Mucosa of stomach (tissue), 1 donor: ENCODE measurements around the gene MCL1.
A peak's percentile ranks its signal among the peaks of the same experiment; 100 is the strongest.
"Not testable (repeated sequence)": the region's sequence is repeated elsewhere in the genome, so short reads cannot be mapped to it uniquely, and the experiment has no call there.

ENCODE experiments used
- H3K27me3 ChIP-seq: one replicate; pipeline ENCODE4 v1.7.0; 2013; ENCODE audit warnings: mild to moderate bottlenecking, low read length; ENCODE audit not compliant: control insufficient read depth, insufficient read depth
- H3K36me3 ChIP-seq: one replicate; pipeline ENCODE4 v1.7.0; 2013; ENCODE audit warnings: low read length; ENCODE audit not compliant: control insufficient read depth, insufficient read depth
- H3K4me1 ChIP-seq: one replicate; pipeline ENCODE4 v1.7.0; 2013; ENCODE audit warnings: mild to moderate bottlenecking, low read length; ENCODE audit not compliant: control insufficient read depth, insufficient read depth
- H3K4me3 ChIP-seq: one replicate; pipeline ENCODE4 v1.7.0; 2013; ENCODE audit warnings: low read length
- H3K9ac ChIP-seq: one replicate; pipeline ENCODE4 v1.7.0; 2013; ENCODE audit warnings: mild to moderate bottlenecking, low read length, moderate library complexity
- H3K9me3 ChIP-seq: one replicate; pipeline ENCODE4 v1.7.0; 2013; ENCODE audit warnings: mild to moderate bottlenecking, low read length, moderate library complexity; ENCODE audit not compliant: control insufficient read depth
- donor health status: Pancreatic carcinoma.

Gene MCL1

DNA sequence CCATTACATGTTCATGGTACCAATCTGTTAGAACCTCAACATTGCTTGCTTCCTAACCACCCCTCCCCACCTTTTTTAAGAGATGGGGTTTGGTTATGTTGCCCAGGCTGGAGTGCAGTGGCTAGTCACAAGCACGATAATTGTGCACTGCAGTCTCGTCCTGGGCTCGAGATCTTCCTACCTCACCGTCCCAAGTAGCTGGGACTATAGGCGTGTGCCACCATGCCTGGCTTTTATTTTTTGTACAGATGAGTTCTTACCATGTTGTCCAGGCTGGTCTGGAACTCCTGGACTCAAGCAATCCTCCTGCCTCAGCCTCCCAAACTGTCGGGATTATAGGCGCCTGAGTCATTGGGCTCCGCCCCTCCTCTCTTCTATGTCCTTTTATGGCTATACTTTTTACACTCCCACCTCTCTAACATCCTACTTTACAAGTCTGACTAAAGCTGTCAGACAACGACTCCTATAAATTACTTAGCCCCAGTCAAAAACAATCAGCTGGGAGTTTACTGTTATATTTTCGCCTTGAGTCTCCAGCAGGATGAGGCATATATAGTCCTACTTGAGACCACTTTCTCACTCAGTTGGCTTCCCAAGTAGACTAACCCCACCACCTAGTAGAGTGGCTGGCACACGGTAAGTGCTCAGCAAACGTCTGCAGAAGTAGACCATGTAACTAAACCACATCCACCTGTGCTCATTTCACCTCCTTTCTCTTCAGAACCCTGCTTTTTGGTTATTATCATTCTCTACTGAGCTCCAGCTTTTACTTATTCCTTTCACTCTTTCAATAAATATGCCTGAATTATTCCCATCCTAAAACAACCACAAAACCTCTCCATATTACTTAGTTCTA is 36.2 kb upstream of the MCL1 start:
- Histone ChIP-seq H3K4me1 (peaks cover 36% of the 10 kb centered on the region), H3K9me3 (no peaks in the 10 kb centered on the region)

DNA sequence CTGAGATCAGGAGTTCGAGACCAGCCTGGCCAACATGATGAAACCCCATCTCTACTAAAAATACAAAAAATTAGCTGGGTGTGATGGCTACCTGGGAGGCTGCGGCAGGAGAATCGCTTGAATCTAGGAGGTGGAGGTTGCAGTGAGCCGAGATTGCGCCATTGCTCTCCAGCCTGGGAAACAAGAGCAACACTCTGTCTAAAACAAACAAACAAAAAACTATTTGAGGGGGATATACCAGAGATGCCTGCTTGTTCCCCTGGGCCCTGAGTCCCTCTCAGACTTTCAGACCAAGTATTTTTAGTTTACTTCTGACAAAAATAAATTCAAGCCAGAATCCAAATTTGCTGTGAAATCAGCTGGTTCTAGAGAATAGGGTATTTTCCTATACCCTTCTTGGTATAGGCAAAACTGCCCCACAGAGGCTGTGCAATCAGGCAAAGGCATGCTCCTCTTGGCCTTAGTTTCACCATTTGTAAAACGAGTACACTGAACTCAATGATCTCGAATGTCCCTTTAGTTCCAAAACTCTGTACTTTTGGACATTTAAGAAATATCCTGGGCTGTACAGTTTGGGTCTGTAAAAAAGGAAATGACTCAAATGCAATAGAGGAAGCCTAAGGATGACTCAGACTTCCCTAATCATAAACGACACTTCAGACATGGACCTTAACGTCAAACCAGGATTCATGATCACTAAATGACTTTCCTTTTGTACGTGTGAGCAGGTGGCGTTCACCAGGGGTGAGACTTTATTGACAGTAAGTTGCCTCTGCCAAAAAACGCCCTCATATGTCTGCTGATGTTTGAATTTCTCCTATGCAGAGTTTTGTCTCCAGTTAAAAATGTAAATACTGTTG is 33.9 kb upstream of the MCL1 start:
- Histone ChIP-seq H3K36me3 (no peaks in the 10 kb centered on the region), H3K27me3 (no peaks in the 10 kb centered on the region), H3K9me3 (no peaks in the 10 kb centered on the region), H3K9ac (no peak overlapping the region), H3K4me3 (no peak overlapping the region), H3K4me1 (peaks cover 27% of the 10 kb centered on the region)

More for the DNA sequence above, 36.2 kb upstream of the MCL1 start:
- Histone ChIP-seq H3K9ac (no peak overlapping the region), H3K36me3 (peaks cover 2% of the 10 kb centered on the region), H3K4me3 (no peak overlapping the region), H3K27me3 (no peaks in the 10 kb centered on the region)

DNA sequence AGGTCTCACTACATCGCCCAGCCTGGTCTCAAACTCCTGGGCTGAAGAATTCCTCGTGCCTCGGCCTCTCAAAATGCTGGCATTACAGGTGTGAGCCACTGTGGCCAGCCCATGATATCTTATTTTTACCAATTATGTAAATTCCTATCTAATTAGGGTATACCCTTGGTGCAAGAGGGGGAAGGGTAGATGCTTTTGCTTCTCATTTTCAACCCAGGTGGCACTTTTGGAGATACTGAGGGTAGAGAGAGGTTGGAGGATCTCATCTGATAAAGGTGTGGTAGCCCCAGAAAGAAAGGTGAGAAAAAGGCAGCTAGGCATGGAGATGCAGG is 32.6 kb upstream of the MCL1 start:
- no peak overlapping the region for H3K4me3 ChIP-seq
- peak overlapping the region; percentile 46 for H3K9ac ChIP-seq
- no peaks in the 10 kb centered on the region for H3K27me3 ChIP-seq
- peaks cover 27% of the 10 kb centered on the region for H3K4me1 ChIP-seq
- H3K36me3 ChIP-seq, result no peaks in the 10 kb centered on the region
- no peaks in the 10 kb centered on the region for H3K9me3 ChIP-seq

DNA sequence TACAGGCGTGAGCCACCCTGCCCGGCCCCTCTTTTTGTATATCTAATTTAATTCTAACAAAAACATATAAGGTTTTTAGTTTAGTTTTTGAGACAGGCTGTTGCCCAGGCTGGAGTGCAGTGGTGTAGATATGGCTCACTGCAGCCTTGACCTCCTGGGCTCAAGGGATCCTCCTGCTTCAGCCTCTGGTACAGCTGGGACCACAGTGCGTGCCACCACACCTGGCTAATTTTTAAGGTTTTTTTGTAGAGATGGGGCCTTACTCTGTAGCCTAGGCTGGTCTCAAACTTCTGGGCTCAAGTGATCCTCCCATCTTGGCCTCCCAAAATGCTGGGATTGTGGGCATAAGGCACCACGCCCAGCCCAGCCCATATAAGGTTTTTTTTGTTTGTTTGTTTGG is 31.2 kb upstream of the MCL1 start:
- no peak overlapping the region for H3K4me3 ChIP-seq
- no peaks in the 10 kb centered on the region for H3K9me3 ChIP-seq
- H3K4me1 ChIP-seq, result peaks cover 27% of the 10 kb centered on the region
- H3K27me3 ChIP-seq, result no peaks in the 10 kb centered on the region
- no peaks in the 10 kb centered on the region for H3K36me3 ChIP-seq
- no peak overlapping the region for H3K9ac ChIP-seq

DNA sequence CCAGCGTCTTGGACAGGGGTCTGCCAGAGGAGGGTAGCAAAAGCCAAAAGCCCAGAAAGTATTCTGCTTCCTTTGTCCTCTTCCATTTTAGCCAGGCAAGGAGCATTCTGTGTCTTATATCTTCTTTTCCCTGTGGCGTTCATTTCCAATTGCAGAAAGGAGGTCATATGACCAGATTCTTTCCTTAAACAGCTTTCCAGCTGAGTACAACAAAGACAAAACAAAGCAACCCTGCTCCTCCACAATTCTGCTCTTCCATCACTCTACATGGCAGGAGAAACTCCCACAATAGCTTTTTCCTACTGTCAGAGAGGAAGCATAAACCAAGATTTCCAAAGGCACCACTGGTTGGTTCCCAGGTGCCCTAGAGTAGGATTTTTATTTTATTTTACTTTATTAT is 30.3 kb upstream of the MCL1 start:
- no peaks in the 10 kb centered on the region for H3K36me3 ChIP-seq
- peaks cover 30% of the 10 kb centered on the region for H3K4me1 ChIP-seq
- H3K4me3 ChIP-seq, result no peak overlapping the region
- no peak overlapping the region for H3K9ac ChIP-seq
- H3K27me3 ChIP-seq, result no peaks in the 10 kb centered on the region
- no peaks in the 10 kb centered on the region for H3K9me3 ChIP-seq

DNA sequence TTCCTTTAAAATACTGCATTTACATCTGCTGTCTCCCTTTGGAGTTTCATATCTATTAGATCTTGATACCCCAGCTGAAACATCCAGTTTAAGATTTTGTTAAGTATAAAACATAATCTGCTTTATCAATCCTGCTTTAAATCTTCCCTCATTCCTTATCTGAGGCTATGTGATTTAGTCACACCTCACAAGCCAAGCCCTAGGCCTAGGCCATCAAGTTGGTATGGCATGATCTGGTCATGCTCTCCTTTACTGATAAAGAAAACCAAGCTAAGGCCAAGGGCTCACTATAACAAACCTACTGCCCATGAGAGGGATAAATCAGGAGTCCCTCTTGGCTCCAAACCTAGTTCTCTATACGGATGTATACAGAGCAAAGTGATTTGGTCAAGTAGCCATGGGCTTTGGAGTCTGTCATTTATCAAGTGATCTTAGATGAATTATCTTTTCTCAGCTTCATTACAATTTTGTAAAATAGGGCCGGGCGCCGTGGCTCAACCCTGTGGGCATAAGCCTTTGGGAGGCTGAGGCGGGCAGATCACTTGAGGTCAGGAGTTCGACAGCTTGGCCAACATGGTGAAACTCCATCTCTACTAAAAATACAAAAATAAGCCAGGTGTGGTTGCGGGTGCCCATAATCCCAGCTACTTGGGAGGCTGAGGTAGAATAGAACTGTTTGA is 27.2 kb upstream of the MCL1 start:
- H3K9me3 ChIP-seq, result no peaks in the 10 kb centered on the region
- peaks cover 19% of the 10 kb centered on the region for H3K4me1 ChIP-seq

DNA sequence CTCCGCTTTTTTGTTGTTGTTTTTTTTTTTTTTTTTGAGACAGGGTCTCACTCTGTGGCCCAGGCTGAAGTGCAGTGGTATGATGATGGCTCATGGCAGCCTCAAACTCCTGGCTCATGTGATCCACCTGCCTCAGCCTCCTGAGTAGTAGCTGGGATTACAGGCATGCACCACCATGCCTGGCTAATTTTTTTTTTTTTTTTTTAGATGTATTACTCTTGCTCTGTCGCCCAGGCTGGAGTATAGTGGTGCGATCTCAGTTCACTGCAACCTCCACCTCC is 26.0 kb upstream of the MCL1 start:
- not testable (repeated sequence) for H3K9ac ChIP-seq, H3K27me3 ChIP-seq, H3K4me3 ChIP-seq, H3K4me1 ChIP-seq, H3K36me3 ChIP-seq, H3K9me3 ChIP-seq

More for the DNA sequence above, 27.2 kb upstream of the MCL1 start:
- H3K27me3 ChIP-seq, result no peaks in the 10 kb centered on the region
- H3K4me3 ChIP-seq, result no peak overlapping the region
- no peak overlapping the region for H3K9ac ChIP-seq
- no peaks in the 10 kb centered on the region for H3K36me3 ChIP-seq

DNA sequence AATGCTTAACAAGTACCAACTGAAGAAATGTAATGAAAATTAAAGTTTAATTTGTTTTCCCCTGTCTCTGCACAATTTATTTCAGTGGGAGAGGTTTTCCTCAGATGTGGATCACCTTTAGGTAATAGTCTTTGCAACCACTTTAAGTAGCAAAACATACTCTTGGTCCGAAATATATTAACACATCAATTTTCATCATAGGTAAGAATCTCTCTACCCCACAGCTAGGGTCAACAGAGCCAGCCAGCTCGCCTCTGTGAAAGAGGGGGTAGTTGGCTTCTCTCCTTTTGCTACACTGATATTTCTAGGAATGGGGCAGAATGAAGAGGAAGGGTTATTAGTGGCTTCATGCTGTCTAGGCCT is 24.8 kb upstream of the MCL1 start:
- H3K4me3 ChIP-seq, result no peak overlapping the region
- H3K27me3 ChIP-seq, result no peaks in the 10 kb centered on the region
- peaks cover 10% of the 10 kb centered on the region for H3K4me1 ChIP-seq
- no peaks in the 10 kb centered on the region for H3K9me3 ChIP-seq
- no peaks in the 10 kb centered on the region for H3K36me3 ChIP-seq
- H3K9ac ChIP-seq, result no peak overlapping the region

DNA sequence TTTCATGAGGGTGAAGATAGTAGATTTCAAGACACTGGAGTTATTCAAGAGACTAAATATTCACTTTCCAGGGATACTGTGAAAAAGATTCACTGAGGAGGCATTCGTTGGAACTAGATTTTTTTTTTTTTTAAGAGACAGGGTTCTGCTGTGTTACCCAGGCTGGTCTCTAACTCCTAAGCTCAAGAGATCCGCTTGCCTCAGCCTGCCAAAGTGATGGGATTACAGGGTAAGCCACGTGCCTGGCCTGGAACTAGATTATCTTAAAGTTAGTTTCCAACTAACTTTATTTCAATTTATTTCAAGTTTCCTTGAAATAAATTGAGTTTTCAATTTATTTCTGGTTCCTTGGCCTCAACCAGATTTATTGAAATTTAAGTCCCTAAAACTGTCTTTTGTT is 24.3 kb upstream of the MCL1 start:
- Histone ChIP-seq H3K27me3 (no peaks in the 10 kb centered on the region), H3K4me3 (no peak overlapping the region), H3K9ac (no peak overlapping the region), H3K36me3 (no peaks in the 10 kb centered on the region), H3K4me1 (peaks cover 10% of the 10 kb centered on the region), H3K9me3 (no peaks in the 10 kb centered on the region)

DNA sequence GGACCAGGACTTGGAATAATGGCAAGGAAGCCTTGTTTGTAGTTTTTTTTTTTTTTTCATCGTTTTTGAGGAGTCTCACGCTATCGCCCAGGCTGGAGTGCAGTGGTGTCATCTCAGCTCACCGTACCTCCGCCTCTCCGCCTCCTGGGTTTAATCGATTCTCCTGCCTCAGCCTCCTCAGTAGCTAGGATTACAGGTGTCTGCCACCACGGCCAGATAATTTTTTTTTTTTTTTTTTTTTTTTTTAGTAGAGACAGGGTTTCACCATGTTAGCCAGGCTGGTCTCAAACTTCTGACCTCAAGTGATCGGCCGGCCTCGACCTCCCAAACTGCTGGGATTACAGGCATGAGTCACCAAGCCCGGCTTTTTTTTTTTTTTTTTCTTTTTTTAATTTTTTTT is 23.0 kb upstream of the MCL1 start:
- not testable (repeated sequence) for H3K4me1 ChIP-seq, H3K9me3 ChIP-seq, H3K4me3 ChIP-seq, H3K36me3 ChIP-seq, H3K27me3 ChIP-seq, H3K9ac ChIP-seq

DNA sequence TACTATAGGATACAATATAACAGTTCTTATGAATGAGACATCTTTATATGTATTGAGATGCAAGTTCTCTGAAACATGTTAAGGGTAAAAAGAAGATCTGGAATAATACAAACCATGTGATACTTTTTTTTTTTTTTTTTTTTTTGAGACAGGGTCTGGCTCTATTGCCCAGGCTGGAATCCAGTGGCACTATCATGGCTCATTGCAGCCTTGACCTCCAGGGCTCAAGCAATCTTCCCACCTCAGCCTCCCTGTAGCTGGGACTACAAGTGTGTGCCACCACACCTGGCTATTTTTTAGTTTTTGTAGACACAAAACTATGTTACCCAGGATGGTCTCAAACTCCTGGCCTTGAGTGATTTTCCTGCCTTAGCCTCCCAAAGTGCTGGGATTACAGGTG is 22.1 kb upstream of the MCL1 start:
- Histone ChIP-seq H3K4me3 (no peak overlapping the region), H3K4me1 (peaks cover 10% of the 10 kb centered on the region), H3K9me3 (no peaks in the 10 kb centered on the region), H3K36me3 (no peaks in the 10 kb centered on the region), H3K27me3 (no peaks in the 10 kb centered on the region), H3K9ac (no peak overlapping the region)

DNA sequence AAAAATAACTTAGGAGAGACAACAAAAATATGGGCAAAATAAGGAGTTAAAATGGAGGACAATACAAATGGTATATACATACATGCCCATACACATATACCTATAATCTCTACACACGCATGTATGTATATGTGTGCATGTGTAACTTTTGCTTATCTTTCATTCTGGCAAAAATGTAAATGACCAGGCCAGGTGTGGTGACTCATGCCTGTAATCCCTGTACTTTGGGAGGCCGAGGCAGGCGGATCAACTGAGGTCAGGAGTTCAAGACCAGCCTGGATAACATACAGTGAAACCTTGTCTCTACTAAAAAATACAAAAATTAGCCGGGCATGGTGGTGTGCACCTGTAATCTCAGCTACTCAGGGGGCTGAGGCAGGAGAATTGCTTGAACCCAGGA is 18.9 kb upstream of the MCL1 start:
- not testable (repeated sequence) for H3K4me3 ChIP-seq, H3K4me1 ChIP-seq

More for the DNA sequence above, 18.9 kb upstream of the MCL1 start:
- not testable (repeated sequence) for H3K27me3 ChIP-seq, H3K9me3 ChIP-seq, H3K36me3 ChIP-seq, H3K9ac ChIP-seq
